GM12865 (cell line): Measurements from ENCODE around the gene SEMA5B.

Experiments
- DNase-seq: peaks from one replicate; pipeline ENCODE4 v3.0.0; 2010; ENCODE audit warnings: low read depth
- H3K4me3 ChIP-seq: 2 replicates; pipeline ENCODE4 v1.5.1; 2011; ENCODE audit warnings: mild to moderate bottlenecking, low read depth, low read length, control low read depth
- TF ChIP-seq, protein P1 (sequence below): IDR thresholded peaks from 2 replicates; pipeline ENCODE4 v1.5.1; 2011; ENCODE audit warnings: low read length, control low read depth, low read depth, inconsistent platforms; ENCODE audit not compliant: insufficient read depth; ENCODE audit errors: missing control alignments

The SEMA5B gene

DNA sequence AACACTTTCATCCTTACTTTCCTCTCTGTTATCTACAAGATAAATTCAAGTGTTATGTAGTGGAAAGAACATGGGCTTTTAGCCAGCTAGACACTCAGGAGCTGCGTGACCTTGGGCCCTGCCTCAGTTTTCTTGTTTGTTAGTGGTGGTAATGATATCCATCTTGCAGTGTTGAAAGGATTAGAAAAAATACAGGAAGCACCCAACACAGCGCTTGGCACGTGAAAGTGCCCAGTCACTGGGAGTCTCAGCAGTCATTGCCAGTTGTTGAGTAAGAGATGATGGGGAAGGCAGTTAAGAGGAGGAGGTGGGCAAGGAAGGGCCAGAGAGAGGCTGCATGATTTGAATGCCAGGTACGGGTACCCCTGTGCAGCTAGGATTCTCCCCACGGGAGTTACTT is 44.6 kb upstream of the SEMA5B start:
- DNase-seq = no peak
- TF ChIP-seq, protein P1, sequence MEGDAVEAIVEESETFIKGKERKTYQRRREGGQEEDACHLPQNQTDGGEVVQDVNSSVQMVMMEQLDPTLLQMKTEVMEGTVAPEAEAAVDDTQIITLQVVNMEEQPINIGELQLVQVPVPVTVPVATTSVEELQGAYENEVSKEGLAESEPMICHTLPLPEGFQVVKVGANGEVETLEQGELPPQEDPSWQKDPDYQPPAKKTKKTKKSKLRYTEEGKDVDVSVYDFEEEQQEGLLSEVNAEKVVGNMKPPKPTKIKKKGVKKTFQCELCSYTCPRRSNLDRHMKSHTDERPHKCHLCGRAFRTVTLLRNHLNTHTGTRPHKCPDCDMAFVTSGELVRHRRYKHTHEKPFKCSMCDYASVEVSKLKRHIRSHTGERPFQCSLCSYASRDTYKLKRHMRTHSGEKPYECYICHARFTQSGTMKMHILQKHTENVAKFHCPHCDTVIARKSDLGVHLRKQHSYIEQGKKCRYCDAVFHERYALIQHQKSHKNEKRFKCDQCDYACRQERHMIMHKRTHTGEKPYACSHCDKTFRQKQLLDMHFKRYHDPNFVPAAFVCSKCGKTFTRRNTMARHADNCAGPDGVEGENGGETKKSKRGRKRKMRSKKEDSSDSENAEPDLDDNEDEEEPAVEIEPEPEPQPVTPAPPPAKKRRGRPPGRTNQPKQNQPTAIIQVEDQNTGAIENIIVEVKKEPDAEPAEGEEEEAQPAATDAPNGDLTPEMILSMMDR = no peak

DNA sequence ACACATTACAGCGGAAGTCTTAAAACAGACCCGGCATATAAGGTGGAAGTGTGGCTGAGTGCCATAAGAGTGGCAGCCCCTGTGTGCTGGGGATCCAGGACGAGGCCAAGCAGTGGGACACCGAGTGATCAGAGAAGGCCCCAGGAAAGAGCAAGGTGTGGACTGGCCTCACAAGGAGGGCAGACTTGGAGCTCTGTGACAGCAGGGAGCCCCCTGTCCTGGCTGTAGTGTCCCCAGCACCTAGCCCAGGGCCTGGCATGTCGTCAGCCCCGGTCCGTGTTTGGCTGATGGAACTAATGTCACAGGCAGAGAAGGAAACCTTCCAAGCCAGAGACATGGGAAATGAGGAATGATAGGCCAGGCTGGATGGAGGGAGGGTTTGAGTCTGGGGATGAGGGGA is 44.0 kb upstream of the SEMA5B start:
- no peak overlapping the region for H3K4me3 ChIP-seq
- TF ChIP-seq, protein P1 = no peak
- no peak for DNase-seq

More for the DNA sequence above, 44.6 kb upstream of the SEMA5B start:
- H3K4me3 ChIP-seq = no peak overlapping the region

DNA sequence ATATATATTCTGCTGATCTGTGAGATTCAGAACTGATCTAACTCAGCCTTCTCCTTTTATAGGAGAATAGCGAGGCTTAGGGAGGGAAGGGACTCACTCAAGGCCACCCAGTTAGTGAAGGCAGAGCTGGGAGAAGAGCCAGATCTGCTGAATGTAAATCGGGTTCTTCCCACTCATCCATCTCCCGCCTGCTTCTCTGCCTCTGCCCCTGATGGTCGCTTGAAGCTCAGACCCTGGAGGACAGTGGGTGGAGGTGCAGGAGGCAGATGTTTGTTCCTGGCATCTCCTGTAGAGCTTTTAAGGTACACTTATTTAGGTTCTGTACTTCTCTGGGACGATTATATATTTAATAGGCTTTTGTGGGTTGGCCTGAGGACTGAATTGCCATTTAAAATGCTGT is 43.6 kb upstream of the SEMA5B start:
- H3K4me3 ChIP-seq = no peak overlapping the region
- no peak for DNase-seq
- TF ChIP-seq, protein P1 = peak; percentile 5

DNA sequence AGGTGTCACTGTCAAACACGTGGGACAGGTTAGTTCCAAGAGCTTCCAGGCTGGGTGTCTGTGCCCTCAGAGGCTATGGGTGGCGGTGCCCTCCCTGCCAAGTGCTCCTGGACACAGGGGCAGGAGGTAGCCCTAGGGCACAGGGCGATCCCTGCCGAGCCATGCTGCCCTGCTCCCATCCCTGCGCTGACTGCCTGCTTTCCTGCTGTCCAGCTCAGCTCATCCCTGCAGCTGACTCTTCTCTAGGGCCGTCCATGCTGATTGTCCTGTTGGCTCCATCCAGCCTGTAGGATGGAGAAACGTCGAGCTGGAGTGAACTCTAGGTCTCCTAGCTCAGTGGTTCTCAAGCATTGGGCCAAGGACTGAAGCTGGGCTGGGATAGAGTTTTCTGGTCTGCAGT is 42.9 kb upstream of the SEMA5B start:
- H3K4me3 ChIP-seq = no peak overlapping the region
- DNase-seq = no peak
- TF ChIP-seq, protein P1 = no peak

DNA sequence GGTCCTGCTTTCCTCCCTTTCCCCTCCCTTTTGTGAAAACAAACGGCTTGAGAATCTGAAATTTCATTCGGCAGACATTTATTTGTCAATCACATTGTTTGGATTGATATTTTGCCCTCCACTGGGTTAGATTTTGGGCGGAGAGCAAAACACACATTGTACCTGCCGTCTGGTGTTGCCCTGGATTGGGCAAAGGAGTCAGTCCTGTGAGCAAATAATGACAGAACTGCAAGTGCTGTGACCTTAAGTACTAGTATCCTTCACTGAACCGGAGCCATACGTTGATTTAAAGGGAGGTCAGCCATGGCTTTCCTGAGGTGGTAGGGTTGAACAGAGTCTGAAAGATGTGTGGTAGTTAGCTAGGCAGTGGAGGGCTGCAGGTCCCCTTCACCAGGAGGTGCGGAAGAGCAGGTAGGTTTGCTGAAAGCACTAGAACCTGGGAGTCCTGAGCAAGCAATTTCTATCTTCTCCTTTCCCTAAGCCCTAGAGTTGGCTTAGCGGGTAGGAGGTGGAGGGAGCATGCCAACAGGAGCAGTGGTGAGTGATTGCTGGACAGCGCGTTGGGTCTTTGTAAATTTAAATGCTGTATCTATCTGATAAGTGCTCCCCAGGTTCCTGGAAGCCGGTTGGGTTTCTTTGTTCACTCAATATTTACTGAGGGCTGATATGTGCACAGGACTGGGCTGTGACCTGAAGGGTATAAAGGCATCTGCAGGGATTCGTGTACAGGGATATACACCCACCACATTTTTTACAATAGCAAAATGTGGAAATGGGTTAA is 41.2 kb upstream of the SEMA5B start:
- TF ChIP-seq, protein P1 = no peak
- DNase-seq = no peak
- no peak overlapping the region for H3K4me3 ChIP-seq

DNA sequence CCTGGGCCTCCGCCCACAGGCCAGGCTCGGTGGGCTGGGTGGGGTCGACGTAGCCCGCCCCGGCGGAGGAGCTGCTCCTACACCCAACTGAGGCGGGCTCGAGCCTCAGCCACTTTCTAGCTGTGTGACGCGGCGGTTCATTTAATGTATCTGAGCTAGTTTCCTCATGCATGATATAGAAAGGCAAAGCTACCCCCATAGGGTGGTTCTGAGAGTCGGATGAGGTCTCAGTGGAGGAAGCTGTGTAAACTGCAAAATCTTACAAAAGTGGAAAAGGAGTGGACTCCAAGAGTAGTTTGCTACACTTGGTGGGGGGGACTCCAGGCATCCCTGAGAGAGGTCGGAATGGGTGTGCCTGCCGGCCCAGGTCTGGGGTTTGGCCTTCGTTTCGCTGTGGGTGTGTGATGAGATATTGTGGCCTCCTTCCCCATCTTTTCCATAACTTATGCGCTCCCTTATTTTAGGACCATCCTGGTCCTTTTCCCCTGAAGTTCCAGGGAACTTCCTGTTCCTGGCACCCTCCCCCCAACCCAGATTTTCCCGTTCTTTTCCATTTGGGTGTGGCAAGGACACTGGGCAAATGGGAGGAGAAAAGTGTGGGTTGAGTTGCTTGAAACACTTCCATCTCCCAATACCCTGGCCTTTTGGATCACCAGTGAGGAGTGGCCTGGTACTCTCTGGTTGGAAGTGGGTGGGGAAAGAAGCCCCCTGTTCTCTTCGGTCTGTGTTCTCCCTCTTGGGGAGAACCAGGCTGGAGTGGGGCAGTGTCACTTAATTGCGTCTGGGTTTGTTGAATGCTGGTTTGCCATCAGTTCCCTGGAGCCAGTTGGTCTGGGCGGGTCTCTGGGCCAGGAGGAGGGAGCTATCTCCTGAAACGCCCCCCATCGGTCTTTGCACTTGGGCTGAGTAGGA is 40.4 kb upstream of the SEMA5B start:
- peak; percentile 30 for DNase-seq
- peak overlapping the region; percentile 83 for H3K4me3 ChIP-seq
- TF ChIP-seq, protein P1 = no peak
